HG03469 (cell line): Measurements from ENCODE around the gene ELFN1.

Experiments used
- ATAC-seq: cut with Tn5 transposase; IDR thresholded peaks from one replicate; pipeline ENCODE4 v1.9.1; 2021; ENCODE audit warnings: mild to moderate bottlenecking, moderate library complexity, moderate number of reproducible peaks; ENCODE audit not compliant: unreplicated experiment

The ELFN1 gene

GRCh38 chr7:1723254-1723653, 53.2 kb downstream of the ELFN1 start:
- no peak for ATAC-seq

- no peak for ATAC-seq
These were observed 54.2 kb downstream of the ELFN1 start for GRCh38 chr7:1724118-1724910.

- ATAC-seq: no peak
These were observed 55.2 kb downstream of the ELFN1 start for GRCh38 chr7:1725199-1725690.

GRCh38 chr7:1725766-1726630, 55.9 kb downstream of the ELFN1 start:
- no peak for ATAC-seq

- no peak for ATAC-seq
These were observed 57.0 kb downstream of the ELFN1 start for GRCh38 chr7:1727079-1727478.

GRCh38 chr7:1727812-1728570, 57.9 kb downstream of the ELFN1 start:
- no peak for ATAC-seq

GRCh38 chr7:1729183-1729582, 59.1 kb downstream of the ELFN1 start:
- no peak for ATAC-seq

- no peak for ATAC-seq
These were observed 59.7 kb downstream of the ELFN1 start for GRCh38 chr7:1729773-1730172.

DNA sequence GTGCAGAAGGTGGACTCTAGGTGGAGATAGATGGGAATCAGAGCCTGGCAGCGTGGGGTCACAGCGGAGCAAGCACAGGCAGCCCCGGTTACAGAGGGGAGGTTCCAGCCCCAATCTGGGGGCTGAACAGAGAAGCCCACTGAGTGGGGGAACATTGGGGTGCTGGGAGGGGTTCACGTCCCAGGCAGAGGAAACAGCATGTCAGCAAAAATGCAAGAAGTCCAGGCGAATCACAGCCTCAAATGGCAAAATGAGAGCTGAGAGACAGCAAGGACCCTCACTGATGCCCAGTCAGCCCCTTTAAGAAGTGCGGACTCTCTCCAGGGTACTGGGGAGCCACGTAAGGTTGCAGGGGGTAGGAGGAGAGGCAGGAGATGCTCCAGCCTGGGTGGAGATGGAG, 62.0 kb downstream of the ELFN1 start:
- ATAC-seq: no peak

DNA sequence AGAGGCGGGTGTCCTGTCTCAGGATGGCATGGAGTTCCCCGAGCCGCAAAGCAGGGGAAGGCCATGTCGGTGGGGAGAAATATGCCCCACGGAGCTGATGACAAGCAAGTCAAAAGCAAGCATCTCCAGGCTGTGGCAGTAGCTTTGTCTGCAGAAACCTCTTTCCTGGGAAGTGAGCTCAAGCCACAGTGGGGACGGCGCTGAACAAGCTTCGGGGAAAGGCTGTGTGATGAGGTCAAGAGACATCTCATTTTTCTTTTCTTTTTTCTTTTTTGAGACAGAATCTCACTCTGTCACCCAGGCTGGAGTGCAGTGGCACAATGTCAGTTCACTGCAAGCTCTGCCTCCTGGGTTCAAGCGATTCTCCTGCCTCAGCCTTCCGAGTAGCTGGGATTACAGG, 62.6 kb downstream of the ELFN1 start:
- no peak for ATAC-seq

GRCh38 chr7:1733206-1733907, 63.3 kb downstream of the ELFN1 start:
- ATAC-seq: no peak

DNA sequence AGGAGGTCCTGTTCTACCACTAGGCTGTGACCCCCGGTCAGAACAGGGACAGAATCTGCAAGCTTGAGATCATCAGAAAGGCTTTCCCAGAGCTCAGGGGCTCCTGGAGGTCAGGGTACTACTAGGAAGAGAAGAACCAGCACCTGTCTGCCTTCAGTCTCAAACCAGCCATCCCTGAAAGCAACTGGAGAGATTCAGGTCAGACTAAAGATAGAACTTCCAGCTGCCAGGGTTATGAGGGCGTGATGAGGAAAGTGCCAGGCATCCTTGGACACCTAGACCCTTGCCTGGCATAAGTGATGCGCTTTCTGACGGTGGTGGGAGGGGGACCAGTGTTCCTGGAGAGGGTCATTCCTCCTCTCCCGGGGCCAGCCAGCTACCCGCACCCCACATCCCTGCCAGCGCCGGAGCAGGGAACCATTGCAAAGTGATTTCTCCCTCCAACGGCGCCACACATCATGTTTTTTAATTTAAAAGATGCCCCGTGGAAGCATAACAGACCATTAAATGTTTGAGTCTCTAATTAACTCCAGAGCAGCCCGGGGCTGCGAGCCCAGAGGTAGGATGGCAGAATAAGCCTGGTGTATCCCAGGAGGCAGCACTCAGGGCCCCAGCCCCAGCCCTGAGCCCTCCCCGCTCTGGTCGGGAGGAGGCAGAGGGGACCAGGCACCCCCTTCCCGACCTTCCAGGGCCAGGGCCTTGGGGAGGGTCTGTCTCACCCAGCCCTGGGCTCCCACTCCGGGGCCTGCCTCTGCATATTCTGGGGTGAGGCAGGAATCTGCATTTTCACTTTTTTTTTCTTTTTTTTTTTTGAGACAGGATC, 64.0 kb downstream of the ELFN1 start:
- ATAC-seq: no peak

GRCh38 chr7:1735262-1735661, 65.2 kb downstream of the ELFN1 start:
- ATAC-seq: no peak

DNA sequence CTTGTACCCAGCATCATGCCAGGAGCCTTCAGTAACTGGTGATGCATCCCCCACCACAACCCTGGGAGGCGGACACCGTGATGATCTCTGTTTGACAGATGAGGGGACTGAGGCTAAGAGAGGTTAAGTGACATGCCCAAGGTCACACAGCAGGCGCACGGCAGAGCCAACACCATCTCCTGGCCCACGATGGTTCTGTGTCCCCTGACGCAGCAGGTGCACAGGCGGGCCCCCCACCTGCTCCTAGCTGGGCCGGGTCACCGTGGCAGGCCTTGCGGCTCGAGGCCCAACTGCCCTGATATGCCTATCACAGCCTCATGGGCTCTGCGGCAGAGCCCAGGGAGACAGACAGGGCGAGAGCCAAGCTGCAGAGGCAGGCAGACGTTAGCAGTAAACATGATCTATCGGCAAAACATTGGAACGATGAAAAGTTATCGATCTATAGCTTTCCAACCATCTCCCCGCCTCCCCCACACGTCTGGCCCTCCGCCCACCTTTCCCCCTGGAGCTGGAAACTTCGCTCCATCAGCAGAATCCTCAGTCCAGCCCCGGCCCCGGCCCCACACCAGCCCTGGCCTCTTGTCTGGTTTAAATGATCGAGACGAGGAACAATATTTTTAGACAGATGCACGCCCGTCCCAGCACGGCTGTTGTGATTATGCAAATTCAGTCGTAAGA, 65.9 kb downstream of the ELFN1 start:
- no peak for ATAC-seq

DNA sequence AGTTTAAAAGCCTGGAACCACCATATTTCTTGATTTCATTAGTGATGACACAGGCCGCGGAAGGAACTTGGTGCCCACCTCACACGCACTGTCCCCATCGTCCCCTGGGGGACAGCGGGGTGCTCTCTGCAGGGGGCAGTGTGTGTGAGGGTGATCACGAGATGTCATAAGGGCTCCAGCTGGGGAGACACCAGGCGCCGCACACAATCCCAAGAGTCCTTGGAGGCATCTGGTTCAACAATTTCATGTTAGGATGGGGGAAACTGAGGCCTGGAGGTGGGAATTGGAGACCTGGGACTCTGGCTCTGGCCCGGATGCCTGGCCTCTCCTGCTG, 66.4 kb downstream of the ELFN1 start:
- ATAC-seq: no peak

GRCh38 chr7:1736830-1737229, 66.8 kb downstream of the ELFN1 start:
- no peak for ATAC-seq

GRCh38 chr7:1737523-1737922, 67.4 kb downstream of the ELFN1 start:
- ATAC-seq: no peak

DNA sequence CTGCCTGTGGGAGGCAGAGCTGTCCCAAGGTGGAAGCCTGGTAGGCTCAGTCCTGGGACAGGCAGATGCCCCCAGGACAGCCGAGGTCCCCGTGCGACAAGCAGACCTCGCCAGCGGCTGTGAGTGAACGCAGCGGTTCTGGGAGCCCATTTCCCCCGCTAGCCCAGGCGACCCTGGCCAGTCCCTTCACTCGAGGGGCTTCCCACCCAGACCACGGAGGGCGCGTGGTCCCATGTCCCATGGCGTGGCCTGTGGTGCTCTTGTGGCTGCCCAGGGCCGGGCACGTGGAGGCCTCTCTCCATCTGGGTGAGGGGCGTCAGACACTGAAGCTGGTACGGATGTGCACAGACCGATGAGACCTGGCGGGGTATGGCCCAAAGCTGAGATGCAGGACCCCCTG, 67.9 kb downstream of the ELFN1 start:
- ATAC-seq: no peak

DNA sequence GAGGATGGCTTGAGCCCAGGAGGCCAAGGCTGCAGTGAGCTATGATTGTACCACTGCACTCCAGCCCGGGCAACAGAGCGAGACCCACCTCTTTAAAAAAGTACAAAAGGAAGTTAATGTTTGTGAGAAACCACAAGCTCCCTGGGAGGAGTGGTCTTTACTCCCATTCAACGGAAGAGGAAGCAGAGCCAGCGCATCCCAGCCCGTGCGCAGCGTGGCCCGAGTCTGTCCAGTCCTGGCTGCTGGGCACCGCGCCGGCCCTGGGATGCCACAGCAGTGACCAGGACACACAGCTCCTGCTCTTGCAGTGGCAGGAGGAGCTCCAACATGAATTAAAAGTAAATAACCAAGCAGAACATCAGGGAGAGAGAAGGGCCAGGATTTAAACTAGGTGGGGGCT, 68.4 kb downstream of the ELFN1 start:
- ATAC-seq: no peak
